HL-60 (cell line): ENCODE measurements around the gene TOR1AIP1.

Experiments used
- GABPA ChIP-seq: IDR thresholded peaks from 2 replicates; pipeline ENCODE4 v1.6.1; 2012; ENCODE audit warnings: low read depth
- POLR2AphosphoS5 ChIP-seq: IDR thresholded peaks from 2 replicates; pipeline ENCODE4 v1.6.1; 2012; ENCODE audit warnings: low read depth
- SPI1 ChIP-seq: IDR thresholded peaks from 2 replicates; pipeline ENCODE4 v1.6.1; 2012; ENCODE audit warnings: low read depth, mild to moderate bottlenecking, borderline replicate concordance
- TF ChIP-seq, protein P1 (sequence below): IDR thresholded peaks from one replicate; pipeline ENCODE4 v1.5.1; 2011; ENCODE audit warnings: low read length, control low read depth, inconsistent platforms; ENCODE audit not compliant: insufficient read depth
- TF ChIP-seq, protein P2 (sequence below): IDR thresholded peaks from 2 replicates; pipeline ENCODE4 v1.6.1; 2012; ENCODE audit warnings: low read depth; ENCODE audit not compliant: insufficient replicate concordance

DNA sequence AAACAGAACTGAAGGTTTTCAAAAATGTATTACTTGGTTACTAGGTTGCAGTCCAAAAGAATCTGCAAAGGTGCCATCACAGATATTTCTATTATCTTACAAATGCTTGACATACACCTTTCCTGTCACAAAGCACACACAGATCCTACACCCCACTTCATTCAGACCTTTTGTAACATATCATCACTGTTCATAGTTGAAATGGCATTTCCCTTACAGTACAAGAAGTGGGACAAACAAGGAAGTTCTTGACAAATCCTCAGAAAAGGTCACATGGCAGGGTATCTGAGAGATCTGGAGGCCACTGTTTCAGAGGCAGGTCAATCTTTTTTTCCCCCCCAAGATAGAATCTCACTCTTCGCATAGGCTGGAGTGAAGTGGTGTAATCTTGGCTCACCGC lies 25.8 kb upstream of the TOR1AIP1 start:
- TF ChIP-seq POLR2AphosphoS5 (no peak), GABPA (no peak), SPI1 (no peak)
- TF ChIP-seq, protein P1, sequence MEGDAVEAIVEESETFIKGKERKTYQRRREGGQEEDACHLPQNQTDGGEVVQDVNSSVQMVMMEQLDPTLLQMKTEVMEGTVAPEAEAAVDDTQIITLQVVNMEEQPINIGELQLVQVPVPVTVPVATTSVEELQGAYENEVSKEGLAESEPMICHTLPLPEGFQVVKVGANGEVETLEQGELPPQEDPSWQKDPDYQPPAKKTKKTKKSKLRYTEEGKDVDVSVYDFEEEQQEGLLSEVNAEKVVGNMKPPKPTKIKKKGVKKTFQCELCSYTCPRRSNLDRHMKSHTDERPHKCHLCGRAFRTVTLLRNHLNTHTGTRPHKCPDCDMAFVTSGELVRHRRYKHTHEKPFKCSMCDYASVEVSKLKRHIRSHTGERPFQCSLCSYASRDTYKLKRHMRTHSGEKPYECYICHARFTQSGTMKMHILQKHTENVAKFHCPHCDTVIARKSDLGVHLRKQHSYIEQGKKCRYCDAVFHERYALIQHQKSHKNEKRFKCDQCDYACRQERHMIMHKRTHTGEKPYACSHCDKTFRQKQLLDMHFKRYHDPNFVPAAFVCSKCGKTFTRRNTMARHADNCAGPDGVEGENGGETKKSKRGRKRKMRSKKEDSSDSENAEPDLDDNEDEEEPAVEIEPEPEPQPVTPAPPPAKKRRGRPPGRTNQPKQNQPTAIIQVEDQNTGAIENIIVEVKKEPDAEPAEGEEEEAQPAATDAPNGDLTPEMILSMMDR, result no peak
- TF ChIP-seq, protein P2, sequence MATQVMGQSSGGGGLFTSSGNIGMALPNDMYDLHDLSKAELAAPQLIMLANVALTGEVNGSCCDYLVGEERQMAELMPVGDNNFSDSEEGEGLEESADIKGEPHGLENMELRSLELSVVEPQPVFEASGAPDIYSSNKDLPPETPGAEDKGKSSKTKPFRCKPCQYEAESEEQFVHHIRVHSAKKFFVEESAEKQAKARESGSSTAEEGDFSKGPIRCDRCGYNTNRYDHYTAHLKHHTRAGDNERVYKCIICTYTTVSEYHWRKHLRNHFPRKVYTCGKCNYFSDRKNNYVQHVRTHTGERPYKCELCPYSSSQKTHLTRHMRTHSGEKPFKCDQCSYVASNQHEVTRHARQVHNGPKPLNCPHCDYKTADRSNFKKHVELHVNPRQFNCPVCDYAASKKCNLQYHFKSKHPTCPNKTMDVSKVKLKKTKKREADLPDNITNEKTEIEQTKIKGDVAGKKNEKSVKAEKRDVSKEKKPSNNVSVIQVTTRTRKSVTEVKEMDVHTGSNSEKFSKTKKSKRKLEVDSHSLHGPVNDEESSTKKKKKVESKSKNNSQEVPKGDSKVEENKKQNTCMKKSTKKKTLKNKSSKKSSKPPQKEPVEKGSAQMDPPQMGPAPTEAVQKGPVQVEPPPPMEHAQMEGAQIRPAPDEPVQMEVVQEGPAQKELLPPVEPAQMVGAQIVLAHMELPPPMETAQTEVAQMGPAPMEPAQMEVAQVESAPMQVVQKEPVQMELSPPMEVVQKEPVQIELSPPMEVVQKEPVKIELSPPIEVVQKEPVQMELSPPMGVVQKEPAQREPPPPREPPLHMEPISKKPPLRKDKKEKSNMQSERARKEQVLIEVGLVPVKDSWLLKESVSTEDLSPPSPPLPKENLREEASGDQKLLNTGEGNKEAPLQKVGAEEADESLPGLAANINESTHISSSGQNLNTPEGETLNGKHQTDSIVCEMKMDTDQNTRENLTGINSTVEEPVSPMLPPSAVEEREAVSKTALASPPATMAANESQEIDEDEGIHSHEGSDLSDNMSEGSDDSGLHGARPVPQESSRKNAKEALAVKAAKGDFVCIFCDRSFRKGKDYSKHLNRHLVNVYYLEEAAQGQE, result no peak
